ENCODE results near the gene DAB1.

Gene DAB1

DNA sequence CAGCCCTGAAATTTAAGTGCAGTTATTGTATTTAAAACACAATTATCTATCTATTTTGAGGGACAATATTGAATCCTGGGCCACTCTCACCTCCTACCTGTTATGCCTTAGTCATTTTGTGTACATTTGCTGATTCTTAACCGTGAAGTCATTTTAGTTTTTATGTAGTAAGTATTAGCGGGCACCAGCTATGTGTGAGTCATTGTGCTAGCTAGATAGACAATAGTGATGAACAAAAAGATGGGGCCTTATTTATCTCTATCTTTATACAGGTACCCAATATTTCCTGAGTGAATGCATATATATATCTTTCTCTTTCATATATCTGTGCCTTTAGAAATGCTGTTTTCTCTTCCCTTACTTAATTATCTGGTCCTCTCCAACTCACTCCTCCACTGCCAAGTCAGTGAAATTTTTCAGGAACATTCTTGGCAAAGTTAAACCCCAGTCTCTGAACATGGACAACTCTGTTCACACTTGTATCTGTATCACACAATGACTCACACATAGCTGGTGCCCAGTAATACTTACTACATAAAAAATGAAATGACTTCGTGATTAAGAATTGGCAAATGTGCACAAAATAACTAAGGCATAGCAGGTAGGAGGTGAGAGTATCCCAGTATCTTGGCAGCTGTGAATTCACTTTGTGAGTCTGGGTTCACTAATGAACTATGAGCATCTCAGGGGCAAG, 292.0 kb downstream of the DAB1 start:
- Mint-ChIP-seq H3K4me3 (no peak overlapping the region), H3K27ac (no peak overlapping the region), H3K4me1 (ENCODE audit: low read depth in 2 of 2) (no peaks in the 10 kb centered on the region), H3K27me3 (no peaks in the 10 kb centered on the region), H3K36me3 (ENCODE audit: insufficient read depth) (peaks cover 3% of the 10 kb centered on the region), H3K9me3 (no peaks in the 10 kb centered on the region)
- ATAC-seq (replicated peaks) (no peak), DNase-seq (no peak)

- Mint-ChIP-seq H3K9me3 (no peaks in the 10 kb centered on the region), H3K4me3 (no peak overlapping the region), H3K27ac (no peak overlapping the region), H3K4me1 (ENCODE audit: low read depth in 2 of 2) (no peaks in the 10 kb centered on the region), H3K36me3 (ENCODE audit: insufficient read depth) (peaks cover 3% of the 10 kb centered on the region), H3K27me3 (no peaks in the 10 kb centered on the region)
- DNase-seq (no peak), ATAC-seq (replicated peaks) (no peak)
Measured at GRCh38 chr1:57131257-57131656, 292.6 kb downstream of the DAB1 start.

GRCh38 chr1:57129865-57130264, 294.0 kb downstream of the DAB1 start:
- H3K27me3 Mint-ChIP-seq = no peaks in the 10 kb centered on the region
- ATAC-seq (replicated peaks) (no peak), DNase-seq (no peak)
- no peaks in the 10 kb centered on the region for H3K4me1 Mint-ChIP-seq (ENCODE audit: low read depth in 2 of 2)
- H3K36me3 Mint-ChIP-seq (ENCODE audit: insufficient read depth) = peaks cover 2% of the 10 kb centered on the region
- H3K27ac Mint-ChIP-seq = no peak overlapping the region
- H3K9me3 Mint-ChIP-seq = no peaks in the 10 kb centered on the region
- H3K4me3 Mint-ChIP-seq = no peak overlapping the region

DNA sequence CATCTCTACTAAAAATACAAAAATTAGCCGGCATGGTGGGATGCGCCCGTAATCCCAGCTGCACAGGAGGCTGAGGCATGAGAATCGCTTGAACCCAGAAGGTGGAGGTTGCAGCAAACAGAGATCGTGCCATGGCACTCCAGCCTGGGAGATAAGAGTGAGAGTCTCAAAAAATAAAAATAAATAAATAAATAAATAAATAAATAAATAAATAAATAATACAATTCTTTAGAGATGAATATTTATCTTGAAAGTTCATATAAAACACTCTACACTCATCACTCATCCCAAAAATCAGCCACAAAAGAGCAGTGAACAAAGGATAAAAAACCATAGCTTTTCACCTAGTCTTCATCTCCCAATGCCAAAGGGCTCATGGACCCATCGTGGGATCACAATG, 295.9 kb downstream of the DAB1 start:
- no peaks in the 10 kb centered on the region for H3K9me3 Mint-ChIP-seq
- peaks cover 2% of the 10 kb centered on the region for H3K36me3 Mint-ChIP-seq (ENCODE audit: insufficient read depth)
- no peak overlapping the region for H3K27ac Mint-ChIP-seq
- DNase-seq (no peak), ATAC-seq (replicated peaks) (no peak)
- H3K27me3 Mint-ChIP-seq = no peaks in the 10 kb centered on the region
- H3K4me3 Mint-ChIP-seq = no peak overlapping the region
- H3K4me1 Mint-ChIP-seq (ENCODE audit: low read depth in 2 of 2) = no peaks in the 10 kb centered on the region

GRCh38 chr1:57124768-57125446, 299.0 kb downstream of the DAB1 start:
- Mint-ChIP-seq H3K27me3 (no peaks in the 10 kb centered on the region), H3K36me3 (ENCODE audit: insufficient read depth) (peaks cover 2% of the 10 kb centered on the region), H3K4me1 (ENCODE audit: low read depth in 2 of 2) (no peaks in the 10 kb centered on the region), H3K9me3 (no peaks in the 10 kb centered on the region), H3K27ac (no peak overlapping the region), H3K4me3 (no peak overlapping the region)
- ATAC-seq (replicated peaks) = no peak
- no peak for DNase-seq

DNA sequence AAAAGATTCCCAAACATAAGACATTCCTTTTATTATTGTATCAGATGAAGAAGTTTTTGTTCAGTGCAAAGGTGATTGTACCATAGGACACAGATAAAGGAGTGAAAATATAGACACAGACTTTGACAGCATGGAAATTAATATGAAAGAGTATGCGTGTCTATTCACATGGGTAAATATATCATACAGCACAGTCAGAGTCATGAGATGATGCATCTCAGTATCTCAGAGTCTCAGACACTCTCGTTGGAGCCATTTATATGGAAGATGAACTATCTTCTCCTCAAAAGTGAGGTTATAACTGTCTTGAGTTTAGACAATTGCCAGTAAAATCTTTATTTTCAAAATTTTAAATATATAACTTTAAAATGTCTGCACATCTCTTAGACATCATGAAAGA, 299.7 kb downstream of the DAB1 start:
- H3K4me3 Mint-ChIP-seq = no peak overlapping the region
- no peaks in the 10 kb centered on the region for H3K9me3 Mint-ChIP-seq
- no peak for ATAC-seq (replicated peaks)

GRCh38 chr1:57122031-57122430, 301.8 kb downstream of the DAB1 start:
- Mint-ChIP-seq H3K36me3 (ENCODE audit: insufficient read depth) (peaks cover 2% of the 10 kb centered on the region), H3K4me1 (ENCODE audit: low read depth in 2 of 2) (no peaks in the 10 kb centered on the region), H3K4me3 (no peak overlapping the region), H3K9me3 (no peaks in the 10 kb centered on the region), H3K27me3 (no peaks in the 10 kb centered on the region), H3K27ac (no peak overlapping the region)
- ATAC-seq (replicated peaks) = no peak
- DNase-seq = no peak

More for the DNA sequence above, 299.7 kb downstream of the DAB1 start:
- Mint-ChIP-seq H3K27ac (no peak overlapping the region), H3K4me1 (ENCODE audit: low read depth in 2 of 2) (no peaks in the 10 kb centered on the region), H3K27me3 (no peaks in the 10 kb centered on the region), H3K36me3 (ENCODE audit: insufficient read depth) (peaks cover 2% of the 10 kb centered on the region)
- DNase-seq = no peak

DNA sequence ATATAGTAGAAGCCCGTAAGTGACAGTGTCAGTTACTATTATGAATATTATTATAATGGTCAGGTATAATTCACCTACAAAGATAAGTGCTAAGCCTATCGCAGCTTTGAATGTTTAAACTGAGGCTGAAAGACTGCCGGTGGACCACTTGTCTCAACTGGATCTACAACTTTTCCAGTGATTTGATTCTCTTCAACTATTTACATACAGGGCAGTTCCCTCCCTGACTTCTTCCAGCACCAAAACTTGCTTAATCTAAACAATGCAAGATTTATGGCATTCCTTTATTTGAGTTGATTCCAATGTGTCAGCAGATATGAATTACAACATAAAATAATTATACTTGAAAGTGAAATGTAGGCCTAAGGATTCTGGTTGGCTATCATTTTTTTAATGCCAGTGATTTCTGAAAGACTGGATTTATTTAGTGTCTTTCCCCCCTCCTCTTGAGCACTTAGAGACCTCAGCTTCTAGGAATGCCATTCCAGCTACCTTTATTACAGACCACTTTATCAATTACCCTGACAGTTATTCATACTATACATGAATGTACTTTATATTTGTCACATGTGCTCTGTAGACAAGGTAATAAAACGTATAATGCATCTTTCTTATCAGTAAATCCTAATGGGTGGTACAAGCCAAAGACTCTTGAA, 304.8 kb downstream of the DAB1 start:
- Mint-ChIP-seq H3K9me3 (no peaks in the 10 kb centered on the region), H3K27ac (no peak overlapping the region), H3K4me3 (no peak overlapping the region), H3K4me1 (ENCODE audit: low read depth in 2 of 2) (no peaks in the 10 kb centered on the region), H3K36me3 (ENCODE audit: insufficient read depth) (no peaks in the 10 kb centered on the region), H3K27me3 (no peaks in the 10 kb centered on the region)
- no peak for ATAC-seq (replicated peaks)
- no peak for DNase-seq

DNA sequence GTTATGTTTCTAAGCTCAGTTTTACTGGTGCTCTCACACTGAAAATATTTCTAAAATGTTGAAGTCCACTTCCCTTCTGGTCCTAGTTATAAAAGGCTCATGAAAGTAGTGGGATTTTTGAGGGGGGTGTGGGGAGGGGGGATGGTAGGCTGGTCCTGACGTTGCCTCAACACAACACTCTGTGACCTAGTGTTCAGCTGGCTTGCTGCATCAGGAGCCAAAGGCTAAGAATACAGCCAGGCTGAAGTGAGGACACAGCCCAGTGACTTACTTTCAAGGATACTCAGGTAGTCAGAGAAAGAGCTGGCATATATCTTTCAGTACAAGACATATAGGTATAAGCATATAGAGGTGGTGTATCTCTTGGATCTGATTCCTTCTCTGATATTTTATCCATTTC, 306.1 kb downstream of the DAB1 start:
- Mint-ChIP-seq H3K4me1 (ENCODE audit: low read depth in 2 of 2) (no peaks in the 10 kb centered on the region), H3K36me3 (ENCODE audit: insufficient read depth) (no peaks in the 10 kb centered on the region), H3K4me3 (no peak overlapping the region), H3K27me3 (no peaks in the 10 kb centered on the region), H3K27ac (no peak overlapping the region), H3K9me3 (no peaks in the 10 kb centered on the region)
- DNase-seq (no peak), ATAC-seq (replicated peaks) (no peak)

DNA sequence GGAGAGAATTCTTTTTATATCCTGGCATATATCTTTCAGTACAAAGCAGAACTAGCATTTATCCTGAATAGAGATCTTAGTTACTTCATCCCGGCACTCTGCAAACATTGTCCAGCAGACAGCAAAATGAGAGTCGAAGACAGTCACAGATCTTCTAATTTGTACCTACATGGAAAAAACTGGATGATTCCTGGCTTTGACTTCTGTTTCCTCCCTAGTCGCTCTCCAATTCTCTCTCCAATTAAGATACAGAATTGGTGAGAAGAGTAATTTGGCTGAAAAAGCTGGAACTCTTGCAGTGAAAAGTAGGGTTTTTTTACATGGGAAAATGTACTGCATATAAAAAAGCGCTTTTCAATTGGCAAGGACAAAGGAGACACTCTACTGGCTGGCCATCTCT, 307.0 kb downstream of the DAB1 start:
- Mint-ChIP-seq H3K9me3 (no peaks in the 10 kb centered on the region), H3K27ac (no peak overlapping the region), H3K4me3 (no peak overlapping the region), H3K4me1 (ENCODE audit: low read depth in 2 of 2) (no peaks in the 10 kb centered on the region), H3K36me3 (ENCODE audit: insufficient read depth) (no peaks in the 10 kb centered on the region), H3K27me3 (no peaks in the 10 kb centered on the region)
- ATAC-seq (replicated peaks) = no peak
- no peak for DNase-seq

DNA sequence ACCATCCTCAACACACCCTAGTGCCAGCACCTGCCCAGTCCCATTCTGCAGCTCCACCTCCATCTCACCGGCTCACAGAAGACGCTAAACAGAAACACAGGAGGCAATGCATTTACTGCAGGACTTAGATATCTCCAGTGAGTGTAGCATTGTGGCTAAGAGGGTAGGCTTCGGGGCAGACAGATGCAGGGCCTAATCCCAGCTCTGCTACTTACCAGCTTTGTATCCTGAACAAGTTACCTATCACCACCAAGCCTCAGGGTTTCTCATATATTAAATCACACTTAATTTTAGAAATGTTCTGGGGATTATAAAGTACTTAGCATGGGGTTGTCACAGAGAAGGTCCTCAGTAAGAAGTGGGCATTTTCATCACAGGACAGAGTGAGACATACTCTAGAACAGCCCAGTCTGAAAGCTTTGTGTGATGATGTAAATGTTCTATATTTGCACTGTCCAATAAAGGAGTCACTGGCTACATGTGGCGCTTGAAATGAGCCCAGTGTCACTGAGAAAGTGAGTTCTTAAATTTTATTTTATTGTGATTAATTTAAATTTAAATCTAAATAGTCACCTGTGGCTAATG, 308.7 kb downstream of the DAB1 start:
- no peaks in the 10 kb centered on the region for H3K4me1 Mint-ChIP-seq (ENCODE audit: low read depth in 2 of 2)
- no peaks in the 10 kb centered on the region for H3K27me3 Mint-ChIP-seq
- no peaks in the 10 kb centered on the region for H3K9me3 Mint-ChIP-seq

DNA sequence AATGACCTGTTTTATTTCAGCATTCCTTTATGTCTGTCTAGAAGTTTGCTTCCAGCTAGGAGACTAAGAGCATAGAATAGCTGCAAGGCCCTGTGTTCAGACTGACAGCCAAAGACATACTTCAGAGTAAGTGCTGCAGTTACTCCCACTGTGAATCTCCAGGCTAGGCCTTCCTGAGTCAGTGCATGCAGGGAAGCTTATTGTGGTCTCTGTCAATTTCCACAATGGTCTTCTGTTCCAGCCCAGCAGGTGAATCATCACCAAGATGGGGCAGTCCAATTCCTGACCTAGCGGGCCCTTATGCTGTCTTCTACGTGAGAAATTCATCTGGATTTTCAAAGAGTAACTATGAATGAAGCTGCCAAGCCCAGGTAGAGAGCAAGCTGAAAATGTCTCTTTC, 311.7 kb downstream of the DAB1 start:
- Mint-ChIP-seq H3K9me3 (no peaks in the 10 kb centered on the region), H3K36me3 (ENCODE audit: insufficient read depth) (no peaks in the 10 kb centered on the region), H3K27ac (no peak overlapping the region), H3K4me1 (ENCODE audit: low read depth in 2 of 2) (no peaks in the 10 kb centered on the region), H3K4me3 (no peak overlapping the region), H3K27me3 (no peaks in the 10 kb centered on the region)
- ATAC-seq (replicated peaks) = no peak
- DNase-seq = no peak

More for the DNA sequence above, 308.7 kb downstream of the DAB1 start:
- Mint-ChIP-seq H3K27ac (no peak overlapping the region), H3K36me3 (ENCODE audit: insufficient read depth) (no peaks in the 10 kb centered on the region), H3K4me3 (no peak overlapping the region)
- DNase-seq (no peak), ATAC-seq (replicated peaks) (no peak)

DNA sequence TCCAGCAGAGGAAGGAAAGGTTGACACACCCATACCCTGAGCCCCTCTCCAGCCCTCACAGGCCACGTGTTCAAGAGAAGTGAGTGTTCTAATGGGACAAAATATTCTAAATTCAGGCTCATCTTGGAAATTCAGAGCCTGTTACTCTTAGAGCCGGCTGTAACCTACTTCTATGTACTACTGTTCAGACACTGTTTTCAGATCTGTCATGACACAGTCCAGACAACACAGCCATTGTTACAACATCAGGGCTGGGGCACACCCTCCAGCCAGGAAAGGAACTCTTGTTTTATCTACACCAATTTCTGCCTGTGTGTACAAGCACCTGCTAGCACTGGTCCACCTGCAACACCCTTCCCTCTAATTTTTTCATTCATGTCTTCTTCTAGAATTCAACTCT, 312.7 kb downstream of the DAB1 start:
- ATAC-seq (replicated peaks) (no peak), DNase-seq (no peak)
- no peak overlapping the region for H3K4me3 Mint-ChIP-seq
- no peak overlapping the region for H3K27ac Mint-ChIP-seq
- H3K9me3 Mint-ChIP-seq = no peaks in the 10 kb centered on the region
- H3K27me3 Mint-ChIP-seq = no peaks in the 10 kb centered on the region
- H3K4me1 Mint-ChIP-seq (ENCODE audit: low read depth in 2 of 2) = no peaks in the 10 kb centered on the region
- no peaks in the 10 kb centered on the region for H3K36me3 Mint-ChIP-seq (ENCODE audit: insufficient read depth)

GRCh38 chr1:57109883-57110282, 314.0 kb downstream of the DAB1 start:
- ATAC-seq (replicated peaks) = no peak
- no peak for DNase-seq
- no peaks in the 10 kb centered on the region for H3K36me3 Mint-ChIP-seq (ENCODE audit: insufficient read depth)
- no peaks in the 10 kb centered on the region for H3K9me3 Mint-ChIP-seq
- H3K27me3 Mint-ChIP-seq = no peaks in the 10 kb centered on the region
- H3K4me3 Mint-ChIP-seq = no peak overlapping the region
- no peak overlapping the region for H3K27ac Mint-ChIP-seq
- H3K4me1 Mint-ChIP-seq (ENCODE audit: low read depth in 2 of 2) = no peaks in the 10 kb centered on the region

Data from effector memory CD8-positive, alpha-beta T cell (primary cell).